HG03025 (cell line): ENCODE data around the gene GAL3ST2.

Experiments
- ATAC-seq: cut with Tn5 transposase; IDR thresholded peaks from one replicate; pipeline ENCODE4 v1.9.1; 2021; ENCODE audit warnings: mild to moderate bottlenecking, moderate library complexity; ENCODE audit not compliant: unreplicated experiment, low FRiP score

Gene GAL3ST2

DNA sequence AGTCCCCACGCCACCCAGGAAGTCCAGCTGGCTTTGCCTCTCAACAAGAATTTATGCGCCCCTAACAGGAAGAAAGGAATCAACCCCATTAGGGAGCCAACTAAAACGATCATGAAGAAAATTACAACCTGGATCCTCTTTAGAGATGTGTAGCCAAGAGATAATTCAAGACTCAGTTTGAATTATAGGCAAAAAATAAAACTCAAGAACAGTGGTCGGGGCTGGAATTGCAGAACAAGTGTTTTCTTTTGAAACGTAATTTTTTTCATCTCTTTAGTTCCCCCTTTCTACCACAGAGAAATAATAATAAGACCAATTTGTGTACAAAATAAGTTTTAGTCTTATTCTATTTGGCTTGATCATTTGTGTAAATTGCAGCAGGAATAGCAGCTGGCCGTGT is 59.7 kb downstream of the GAL3ST2 start:
- ATAC-seq: no peak

DNA sequence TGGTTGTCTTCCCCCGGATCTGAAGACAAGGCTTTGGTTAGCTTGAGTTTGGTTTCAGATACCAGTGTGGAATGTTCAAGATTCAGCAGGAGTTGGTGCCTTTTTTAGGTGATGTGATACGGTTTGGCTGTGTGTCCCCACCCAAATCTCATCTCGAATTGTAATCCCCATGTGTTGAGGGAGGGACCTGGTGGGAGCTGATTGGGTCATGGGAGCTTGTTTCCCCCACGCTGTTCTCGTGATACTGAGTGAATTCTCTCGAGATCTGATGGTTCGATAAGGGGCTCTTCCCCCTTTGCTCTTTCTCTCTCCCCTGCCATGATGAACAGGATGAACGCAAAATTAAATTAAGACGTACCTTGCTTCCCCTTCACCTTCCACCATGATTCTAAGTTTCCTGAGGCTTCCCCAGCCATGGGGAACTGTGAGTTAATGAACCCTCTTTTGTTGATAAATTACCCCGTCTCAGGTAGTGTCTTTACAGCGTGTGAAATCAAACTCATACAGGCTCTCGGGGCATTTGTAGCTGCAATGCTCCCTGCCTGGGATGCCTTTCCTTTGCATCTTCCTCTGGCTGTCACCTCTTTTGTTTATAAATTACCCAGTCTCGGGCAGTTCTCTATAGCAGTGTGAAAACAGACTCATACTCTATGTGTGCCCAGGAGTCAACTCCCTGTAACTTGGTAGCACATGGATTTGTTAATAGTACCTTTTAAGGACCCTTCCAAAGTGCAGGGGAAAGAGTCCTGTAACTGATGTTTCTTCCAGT is 60.8 kb downstream of the GAL3ST2 start:
- ATAC-seq: no peak

DNA sequence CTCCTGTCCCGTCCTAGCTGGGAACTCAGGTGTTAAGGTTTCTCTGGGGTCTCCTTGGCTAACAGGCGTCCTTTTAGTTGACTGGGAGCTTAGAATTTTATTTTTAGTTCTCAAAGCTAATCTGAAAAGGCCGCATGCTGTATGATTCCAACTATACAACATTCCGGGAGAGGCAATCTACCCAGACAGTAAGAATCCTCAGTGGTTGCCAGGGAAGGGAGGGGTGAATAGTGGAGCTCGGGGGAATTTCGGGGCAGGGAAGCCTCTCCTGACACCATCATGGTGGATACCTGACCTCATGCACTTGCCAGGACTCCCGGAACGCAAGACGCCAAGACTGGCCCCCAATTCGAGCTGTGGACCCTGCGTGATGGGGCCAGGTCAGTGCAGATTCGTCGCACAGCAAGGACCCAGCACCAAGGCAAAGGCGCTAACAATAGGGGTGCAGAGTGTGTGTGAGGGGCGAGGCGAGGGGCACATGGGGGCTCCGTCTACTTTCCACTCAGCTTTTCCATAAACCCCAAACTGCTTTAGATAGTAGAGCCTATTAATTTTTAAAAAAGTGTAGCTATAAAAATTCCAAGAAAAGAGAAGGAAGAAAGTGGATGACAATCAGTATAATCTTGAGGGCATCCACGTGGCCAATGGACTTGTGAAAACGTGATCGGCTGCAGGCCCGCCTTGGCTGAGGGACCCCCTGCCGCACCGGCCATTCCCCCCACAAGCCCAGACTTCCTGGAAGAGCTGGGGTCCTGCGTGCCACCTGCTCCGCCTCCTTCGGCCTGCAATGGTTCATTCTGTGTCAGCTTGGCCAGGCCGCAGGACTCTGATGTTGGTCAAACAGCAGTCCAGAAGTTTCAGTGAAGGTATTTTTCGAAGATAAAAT is 64.8 kb downstream of the GAL3ST2 start:
- ATAC-seq: no peak

DNA sequence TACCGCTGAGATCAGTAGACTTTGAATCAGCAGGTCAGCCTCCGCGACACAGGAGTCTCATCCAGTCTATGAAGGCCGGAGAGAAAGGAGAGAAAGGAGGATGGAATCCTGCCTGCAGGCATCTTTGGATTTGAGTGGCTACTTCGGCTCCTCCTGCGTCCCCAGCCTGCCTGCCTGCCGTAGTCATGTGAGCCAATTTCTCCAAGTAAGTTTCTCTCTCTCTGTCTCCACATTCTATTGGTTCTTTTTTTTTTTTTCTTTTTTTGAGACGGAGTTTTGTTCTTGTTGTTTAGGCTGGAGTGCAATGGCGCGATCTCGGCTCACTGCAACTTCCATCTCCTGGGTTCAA is 65.4 kb downstream of the GAL3ST2 start:
- ATAC-seq: no peak

DNA sequence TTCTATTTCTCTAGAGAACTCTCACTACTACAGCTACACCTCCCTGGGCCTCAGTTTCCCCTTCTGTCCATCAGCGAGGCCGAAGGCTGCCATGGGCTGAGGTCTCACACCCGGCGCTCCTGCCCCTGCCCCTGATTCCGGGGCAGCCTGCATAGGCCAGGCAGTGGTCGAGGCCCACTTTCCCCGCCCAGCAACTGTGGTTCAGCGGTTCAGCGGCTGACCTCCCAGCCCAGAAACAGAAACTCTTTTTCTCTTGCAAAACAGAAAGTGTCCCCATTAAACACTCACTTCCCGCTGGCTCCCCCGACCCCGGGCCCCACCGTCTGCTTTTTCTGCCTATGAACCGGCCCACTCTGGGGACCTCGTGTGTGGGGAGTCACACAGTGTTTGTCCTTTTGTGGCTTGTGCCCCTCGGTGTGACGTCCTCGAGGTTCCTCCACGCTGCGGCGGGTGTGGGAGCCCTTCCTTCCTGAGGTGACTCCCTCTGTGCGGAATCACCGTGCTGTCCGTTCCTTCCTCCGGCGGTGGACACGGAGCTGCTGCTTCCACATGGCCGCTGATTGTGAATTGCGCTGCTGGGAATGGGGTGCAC is 66.1 kb downstream of the GAL3ST2 start:
- ATAC-seq: peak; percentile 50

DNA sequence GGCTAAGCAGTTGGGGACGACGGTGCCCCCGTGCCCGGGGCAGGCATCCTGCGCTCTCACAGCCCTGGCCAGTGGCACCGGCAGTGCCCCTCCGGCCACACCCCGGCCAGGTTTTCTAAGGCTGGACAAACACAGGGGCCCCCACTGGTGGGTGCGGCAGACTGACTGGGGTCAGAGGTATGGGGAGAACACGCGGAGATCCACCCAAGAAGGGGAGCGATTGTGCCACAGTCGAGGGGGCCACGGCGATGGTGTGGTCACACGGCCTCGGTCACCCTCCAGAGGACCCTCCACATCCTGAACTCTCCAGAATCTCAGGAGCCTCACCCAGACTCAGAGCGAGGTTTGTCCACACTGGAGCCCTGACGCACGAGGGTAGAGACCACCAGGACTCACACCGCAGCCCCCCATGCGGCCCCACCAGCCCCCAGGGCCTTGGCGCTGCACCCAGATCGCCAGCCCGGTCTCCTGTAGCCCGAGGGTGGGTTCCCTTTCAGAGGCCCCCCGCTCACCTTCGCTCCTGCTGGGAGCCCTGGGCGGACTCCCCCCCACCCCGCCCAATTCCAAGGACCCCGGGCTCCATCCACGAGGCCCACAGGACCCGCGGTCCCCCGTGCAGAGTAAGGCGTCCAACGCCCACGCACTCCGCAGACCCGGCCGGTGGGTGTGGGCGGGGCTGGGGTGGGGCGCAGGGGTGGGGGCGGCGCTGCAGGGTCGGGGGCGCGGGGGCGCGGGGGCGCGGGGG is 66.9 kb downstream of the GAL3ST2 start:
- no peak for ATAC-seq

DNA sequence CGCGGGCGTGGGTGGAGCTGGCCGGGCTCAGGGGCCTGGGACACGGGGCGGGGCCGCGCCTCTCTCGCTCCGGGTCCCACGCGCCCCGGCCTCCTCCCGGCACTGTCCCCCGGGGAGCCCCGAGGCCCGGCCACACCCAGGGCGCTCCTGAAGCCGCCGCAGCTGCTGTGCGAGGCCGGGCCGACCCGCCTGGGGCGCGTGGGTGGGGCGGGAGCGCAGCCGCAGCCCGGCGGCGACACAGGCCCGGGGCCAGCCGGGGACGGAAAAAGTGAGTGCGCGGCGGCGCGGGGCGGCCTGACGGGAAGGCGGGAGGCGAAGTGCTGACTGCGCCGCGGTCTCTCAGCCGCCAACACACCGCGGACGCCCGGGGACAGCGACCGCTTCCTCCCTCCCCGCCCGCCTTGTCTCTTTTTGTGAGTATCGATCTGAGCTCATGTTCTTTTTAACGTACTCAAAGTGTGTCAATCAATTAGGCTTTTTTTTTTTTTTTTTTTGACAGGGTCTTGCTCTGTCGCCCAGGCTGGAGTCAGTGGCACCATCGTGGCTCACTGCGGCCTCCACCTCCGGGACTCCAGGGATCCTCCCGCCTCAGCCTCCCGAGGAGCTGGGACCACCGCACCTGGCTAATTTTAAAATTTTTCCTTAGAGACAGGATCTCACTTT is 67.6 kb downstream of the GAL3ST2 start:
- ATAC-seq: no peak

DNA sequence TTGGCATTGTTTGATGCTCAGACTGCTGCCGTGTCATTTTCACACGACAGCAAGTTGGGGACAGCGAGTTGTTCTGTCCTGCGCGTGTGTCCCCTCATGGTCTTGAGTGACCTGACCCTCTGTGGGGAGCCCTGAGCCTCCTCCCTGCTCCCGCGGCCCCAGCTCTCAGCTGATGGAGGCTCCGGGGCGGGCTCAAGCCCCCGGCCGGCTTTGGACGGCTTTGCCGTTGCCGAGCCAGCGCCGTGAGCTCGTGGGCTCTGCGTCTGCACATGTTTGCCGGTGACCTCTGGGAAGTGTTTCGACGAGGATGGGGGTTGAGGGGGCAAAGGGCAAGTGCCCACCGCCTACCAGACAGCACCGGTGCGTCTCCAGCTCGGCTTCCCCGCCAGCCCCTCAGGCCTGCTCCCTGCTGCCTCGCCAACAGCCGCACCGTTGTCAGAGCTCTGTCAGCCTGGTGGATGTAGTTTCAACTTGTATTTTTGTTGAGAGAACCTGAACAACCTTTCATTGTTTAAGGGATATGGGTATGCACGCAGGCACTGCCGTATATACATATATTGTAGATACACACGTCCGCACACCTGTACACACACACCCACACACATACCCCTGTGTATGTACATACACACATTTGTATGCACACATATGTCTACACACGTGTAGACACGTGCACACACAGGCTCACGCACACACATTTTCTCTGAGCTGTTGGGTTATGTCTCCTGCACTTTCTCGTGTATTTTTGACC is 68.4 kb downstream of the GAL3ST2 start:
- no peak for ATAC-seq

DNA sequence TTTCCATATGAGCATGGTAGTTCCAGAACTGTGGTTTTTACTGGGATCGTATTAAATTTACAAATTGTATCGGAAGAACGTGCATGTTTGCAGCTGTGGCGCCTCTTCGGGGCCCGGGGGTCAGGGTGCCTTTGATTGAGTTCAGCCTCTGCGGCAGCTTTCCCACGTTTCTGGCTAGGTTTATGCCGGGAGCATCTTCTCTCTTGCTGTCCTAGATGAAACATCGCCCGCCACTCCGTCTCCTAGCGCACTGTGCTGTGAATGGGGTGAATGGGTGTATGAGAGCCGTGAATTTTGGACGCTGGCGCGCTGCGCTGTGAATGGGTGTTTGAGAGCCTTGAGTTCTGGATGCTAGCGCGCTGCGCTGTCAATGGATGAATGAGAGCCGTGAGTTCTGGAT is 69.8 kb downstream of the GAL3ST2 start:
- ATAC-seq: no peak

DNA sequence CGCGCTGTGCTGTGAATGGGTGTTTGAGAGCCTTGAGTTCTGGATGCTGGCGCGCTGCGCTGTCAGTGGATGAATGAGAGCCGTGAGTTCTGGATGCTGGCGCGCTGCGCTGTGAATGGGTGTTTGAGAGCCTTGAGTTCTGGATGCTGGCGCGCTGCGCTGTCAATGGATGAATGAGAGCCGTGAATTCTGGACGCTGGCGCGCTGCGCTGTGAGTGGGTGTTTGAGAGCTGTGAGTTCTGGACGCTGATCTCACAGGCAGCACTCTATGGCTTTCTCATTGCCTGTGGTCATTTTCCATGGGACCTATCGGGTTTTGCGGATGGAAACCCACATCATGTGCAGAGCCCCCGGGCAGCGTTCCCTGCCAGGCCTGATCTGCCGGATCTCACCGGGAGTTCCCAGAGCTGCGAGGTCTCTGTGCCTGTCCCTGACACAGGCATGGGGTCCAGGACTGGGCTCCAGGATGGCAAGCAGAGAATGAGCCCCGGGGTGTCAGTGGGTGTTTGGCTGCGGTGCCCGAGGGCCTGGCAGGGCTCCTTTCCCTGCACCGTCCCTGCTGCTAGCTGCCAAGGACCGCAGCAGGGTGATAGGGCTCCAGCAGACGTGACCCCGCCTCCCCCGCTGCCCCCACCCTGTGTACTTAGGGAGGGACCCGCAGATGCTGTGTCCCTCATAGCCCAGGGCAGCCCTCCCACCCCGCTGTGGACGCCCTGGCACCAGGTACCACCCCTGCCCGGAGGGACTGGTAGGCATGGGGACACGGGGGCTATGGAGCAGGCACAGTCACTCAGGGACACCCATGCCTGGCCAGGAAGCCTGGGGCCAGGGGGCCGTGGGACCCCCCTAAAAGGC is 72.4 kb downstream of the GAL3ST2 start:
- ATAC-seq: no peak

DNA sequence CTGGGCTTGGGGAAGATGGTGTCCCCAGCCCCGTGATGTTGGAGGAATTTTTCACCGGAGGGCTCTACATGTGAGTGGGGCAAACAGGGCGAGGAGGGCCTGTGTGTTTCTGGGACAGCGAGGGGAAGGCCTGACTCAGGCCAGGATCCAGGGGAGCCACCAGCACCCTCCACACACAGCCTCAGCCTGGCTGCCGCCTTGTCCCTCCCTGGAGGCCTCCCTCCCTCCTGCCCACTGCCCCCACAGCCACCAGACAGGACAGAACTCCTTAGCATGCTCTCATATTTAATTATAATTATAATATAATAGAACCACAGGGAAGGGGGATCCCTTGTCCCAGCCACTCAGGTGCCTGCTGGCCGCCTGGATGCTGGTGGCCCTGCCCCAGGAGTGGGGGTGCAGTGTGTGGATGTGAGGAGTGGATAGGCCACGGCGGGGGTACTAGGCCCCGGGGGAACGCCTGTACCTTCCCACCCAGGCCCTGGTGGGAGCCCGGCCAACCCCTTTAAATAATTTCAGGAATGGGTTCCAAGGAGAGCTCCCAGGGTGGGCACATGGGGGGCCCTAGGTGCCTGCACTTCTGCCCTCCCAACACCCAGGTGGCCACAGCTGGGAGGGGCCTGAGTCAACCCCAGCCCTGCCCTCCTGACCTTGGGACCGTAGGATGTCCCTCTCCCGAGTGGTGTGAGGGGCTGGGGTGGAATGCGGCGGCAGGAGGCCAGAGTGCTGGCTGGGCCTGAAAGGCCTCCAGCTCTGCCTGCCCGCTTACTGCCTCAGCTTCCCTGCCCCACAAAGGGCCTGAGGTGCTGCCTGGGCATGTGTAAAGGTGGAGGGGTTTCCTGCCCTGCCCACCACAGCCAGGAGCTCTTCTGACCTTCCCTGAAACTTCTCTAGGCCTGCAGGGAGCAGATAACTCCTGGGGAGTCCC is 73.3 kb downstream of the GAL3ST2 start:
- no peak for ATAC-seq

DNA sequence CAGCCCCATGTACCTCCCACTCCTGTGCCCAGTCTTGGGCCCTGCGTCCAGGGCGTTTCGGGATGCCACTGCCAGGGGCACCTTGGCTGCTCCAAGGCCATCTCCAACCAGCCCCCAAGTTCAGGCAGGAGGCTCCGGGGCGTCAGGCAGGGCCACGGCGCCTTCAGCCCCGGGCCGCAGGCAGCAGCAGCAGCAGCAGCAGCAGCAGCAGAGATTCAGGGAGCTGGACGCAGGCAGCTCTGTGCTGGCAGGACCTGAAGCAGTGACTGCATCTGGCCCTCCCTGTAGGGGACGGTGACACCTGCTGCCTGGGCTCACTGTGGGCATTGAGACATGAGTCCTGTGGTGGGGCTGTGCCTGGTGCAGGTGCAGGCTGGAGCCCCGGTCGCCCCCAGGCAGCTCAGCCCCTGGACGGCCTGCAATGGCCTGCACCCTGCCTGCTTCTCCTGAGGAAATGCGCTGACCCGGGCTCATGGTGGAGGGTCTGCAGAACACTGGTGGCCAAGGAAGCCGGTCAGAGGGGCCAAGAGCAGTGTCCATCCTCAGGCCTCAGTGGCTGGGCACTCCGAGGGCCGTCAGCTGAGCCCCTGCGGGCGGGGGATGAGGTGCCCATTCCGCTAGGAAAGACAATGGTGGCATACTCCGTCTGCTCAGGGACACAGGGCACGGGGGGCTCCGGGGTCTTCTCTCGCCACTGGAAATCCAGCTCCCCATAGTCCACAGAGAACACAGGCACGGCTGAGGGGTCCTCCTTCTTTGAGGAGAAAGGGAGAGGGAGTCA is 74.1 kb downstream of the GAL3ST2 start:
- no peak for ATAC-seq

DNA sequence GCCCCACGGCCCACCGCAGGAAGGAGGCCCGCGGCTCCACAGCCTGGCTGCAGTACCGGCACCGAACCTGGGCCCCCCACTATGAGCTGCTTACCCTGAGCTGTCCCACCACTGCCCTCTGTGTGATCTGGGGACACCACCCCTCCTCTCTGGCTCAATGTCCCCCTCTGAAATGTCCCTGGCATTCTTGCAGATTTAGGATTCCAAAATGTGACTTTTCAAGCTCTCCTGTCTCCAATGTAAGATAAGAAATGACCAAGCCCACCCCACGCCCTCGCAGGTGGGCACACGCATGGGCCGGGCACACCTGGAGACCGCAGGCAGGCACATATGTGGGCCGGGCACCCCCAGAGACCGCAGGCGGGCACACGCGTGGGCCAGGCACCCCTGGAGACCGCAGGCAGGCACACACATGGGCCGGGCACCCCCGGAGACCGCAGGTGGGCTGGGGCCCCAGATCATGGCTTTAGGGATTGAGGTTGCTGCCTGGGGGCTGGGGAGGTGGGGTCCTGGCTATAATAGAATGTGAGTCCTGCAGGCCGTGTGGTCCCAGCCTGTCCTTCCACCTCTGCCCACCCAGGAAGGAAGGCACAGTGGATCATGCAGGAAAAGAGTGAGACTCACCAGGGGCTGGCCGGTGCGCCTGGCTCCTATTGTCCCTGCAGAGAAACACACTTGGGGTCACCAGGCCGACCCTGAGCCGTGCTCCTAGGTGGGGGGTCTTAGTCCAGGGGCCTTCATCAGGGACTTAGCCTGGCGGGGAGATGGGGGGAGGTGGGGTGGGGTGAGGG is 74.9 kb downstream of the GAL3ST2 start:
- no peak for ATAC-seq

DNA sequence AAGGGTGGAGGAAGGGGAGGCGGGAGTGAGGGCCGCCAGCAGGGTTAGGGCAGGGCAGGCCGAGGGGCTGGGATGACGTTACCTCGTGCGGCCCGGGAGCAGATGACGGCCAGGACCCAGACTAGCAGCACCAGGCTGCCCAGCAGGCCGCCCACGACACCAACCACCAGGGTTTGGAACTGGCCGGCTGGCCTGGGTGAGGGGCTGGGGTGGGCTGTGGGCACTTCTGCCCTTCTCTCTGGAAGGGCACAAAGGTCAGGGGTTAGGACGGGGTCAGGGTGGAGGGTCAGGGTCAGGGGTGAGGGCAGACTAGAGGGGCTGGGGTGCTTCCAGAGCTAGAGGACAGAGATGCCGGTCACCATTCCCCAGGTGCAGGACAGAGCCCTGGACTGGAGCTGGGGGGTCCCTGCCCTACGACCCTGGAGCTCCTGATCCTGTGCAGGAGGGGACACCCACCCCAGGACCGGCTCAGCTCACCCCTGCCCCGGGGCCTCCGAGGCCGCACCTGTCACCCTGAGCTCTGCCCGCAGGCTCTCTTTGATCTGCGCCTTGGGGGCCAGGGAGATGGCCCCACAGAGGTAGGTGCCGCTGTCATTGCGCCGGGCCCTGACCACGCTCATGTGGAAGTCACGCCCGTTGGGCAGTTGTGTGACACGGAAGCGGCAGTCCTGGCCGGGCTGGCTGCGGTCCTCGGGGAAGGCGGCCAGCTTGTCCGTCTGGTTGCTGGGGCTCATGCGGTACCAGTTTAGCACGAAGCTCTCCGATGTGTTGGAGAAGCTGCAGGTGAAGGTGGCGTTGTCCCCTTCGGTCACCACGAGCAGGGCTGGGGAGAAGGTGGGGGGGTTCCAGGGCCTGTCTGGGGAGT is 75.7 kb downstream of the GAL3ST2 start:
- ATAC-seq: no peak

DNA sequence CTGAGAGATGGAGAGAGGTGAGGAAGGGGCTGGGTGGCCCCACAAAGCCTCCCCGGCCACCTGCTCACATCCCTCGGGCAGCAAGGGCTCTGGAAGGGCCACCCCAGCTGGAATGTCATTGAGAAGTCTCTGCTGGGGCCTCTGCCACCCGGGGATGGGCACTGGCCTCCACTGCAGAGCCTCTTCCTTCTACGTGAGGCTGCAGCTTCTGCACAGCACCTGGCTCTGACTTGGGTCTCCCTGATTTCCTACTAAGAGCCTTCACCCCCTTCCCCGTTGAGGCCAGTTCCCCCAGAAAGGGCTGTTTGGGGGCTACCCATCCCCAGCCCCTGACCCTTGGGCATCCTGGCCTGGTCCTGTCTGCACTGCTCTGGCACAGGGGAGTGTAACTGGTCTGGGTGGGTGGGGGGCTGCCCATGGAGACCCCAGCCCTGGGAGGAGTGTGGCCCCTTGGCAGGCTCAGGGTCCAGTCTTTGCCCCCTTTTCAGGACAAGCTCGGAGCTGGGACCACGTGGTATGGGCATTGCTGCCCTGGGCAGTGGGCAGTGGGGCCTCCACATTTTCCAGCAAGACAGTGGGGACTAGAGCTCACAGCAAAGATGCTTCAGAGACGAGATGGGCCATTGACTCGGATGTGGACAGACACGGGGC is 76.5 kb downstream of the GAL3ST2 start:
- no peak for ATAC-seq
